Neuronal stem cell (in vitro differentiated cells): Measurements from ENCODE around the gene SELENOP.

Experiments used
- DNase-seq: peaks from one replicate; pipeline ENCODE4 v3.0.0-alpha.2; 2013; ENCODE audit warnings: low spot score
- H2AFZ ChIP-seq: one replicate; pipeline ENCODE4 v1.6.1; 2013; ENCODE audit warnings: mild to moderate bottlenecking, low read length, inconsistent platforms
- H2AK5ac ChIP-seq: 2 replicates; pipeline ENCODE4 v1.6.1; 2013; ENCODE audit warnings: low read depth, mild to moderate bottlenecking, inconsistent platforms, low read length, moderate library complexity, mixed read lengths
- H2BK120ac ChIP-seq: 2 replicates; pipeline ENCODE4 v1.6.1; 2013; ENCODE audit warnings: low read depth, mild to moderate bottlenecking, inconsistent platforms, low read length, moderate library complexity, mixed read lengths
- H2BK12ac ChIP-seq: one replicate; pipeline ENCODE4 v1.6.1; 2013; ENCODE audit warnings: low read length, inconsistent platforms
- H2BK15ac ChIP-seq: 2 replicates; pipeline ENCODE4 v1.6.1; 2013; ENCODE audit warnings: mild to moderate bottlenecking, low read length, inconsistent platforms, mixed read lengths
- H2BK5ac ChIP-seq: one replicate; pipeline ENCODE4 v1.6.1; 2013; ENCODE audit warnings: inconsistent platforms, mild to moderate bottlenecking, low read length, moderate library complexity
- H3K14ac ChIP-seq: one replicate; pipeline ENCODE4 v1.6.1; 2013; ENCODE audit warnings: low read length, inconsistent platforms
- H3K18ac ChIP-seq: 2 replicates; pipeline ENCODE4 v1.6.1; 2013; ENCODE audit warnings: low read length, inconsistent platforms
- H3K23ac ChIP-seq: 2 replicates; pipeline ENCODE4 v1.6.1; 2013; ENCODE audit warnings: low read depth, mild to moderate bottlenecking, mixed read lengths, low read length, inconsistent platforms; ENCODE audit not compliant: poor library complexity
- H3K27ac ChIP-seq: replicated peaks from 3 replicates; pipeline ENCODE4 v1.5.1; 2013; ENCODE audit warnings: low read length, inconsistent platforms
- H3K27me3 ChIP-seq, 3 experiments: 2 replicates each; pipeline ENCODE4 v1.6.1; 2013; ENCODE audit warnings: low read length in 3 of 3, mild to moderate bottlenecking in 2 of 3, inconsistent platforms in 1 of 3, low read depth in 1 of 3, mixed read lengths in 1 of 3, moderate library complexity in 1 of 3; ENCODE audit not compliant: control insufficient read depth in 3 of 3, insufficient read depth in 3 of 3
- H3K36me3 ChIP-seq, 2 donors: replicated peaks in 1 of 2; 2 replicates each; pipeline ENCODE4 v1.6.1; 2013; ENCODE audit warnings: low read length in 2 of 2; ENCODE audit not compliant: control insufficient read depth in 2 of 2, insufficient read depth in 2 of 2
- H3K4ac ChIP-seq: 2 replicates; pipeline ENCODE4 v1.6.1; 2013; ENCODE audit warnings: inconsistent platforms, mild to moderate bottlenecking, low read length, moderate library complexity
- H3K4me1 ChIP-seq, 2 donors: 1 replicate in 1 of 2; 2 replicates in 1 of 2; pipeline ENCODE4 v1.6.1; 2013; ENCODE audit warnings: low read length in 2 of 2, low read depth in 1 of 2; ENCODE audit not compliant: control insufficient read depth in 2 of 2, insufficient read depth in 1 of 2
- H3K4me2 ChIP-seq: one replicate; pipeline ENCODE4 v1.6.1; 2013; ENCODE audit warnings: mild to moderate bottlenecking, low read length, inconsistent platforms; ENCODE audit not compliant: insufficient read depth, poor library complexity, severe bottlenecking
- H3K4me3 ChIP-seq, 2 donors: 2 replicates each; pipeline ENCODE4 v1.5.1; 2013; ENCODE audit warnings: low read length in 2 of 2, mild to moderate bottlenecking in 2 of 2, inconsistent platforms in 1 of 2, moderate library complexity in 1 of 2
- H3K79me1 ChIP-seq: one replicate; pipeline ENCODE4 v1.6.1; 2013; ENCODE audit warnings: low read depth, mild to moderate bottlenecking, inconsistent platforms, low read length, moderate library complexity
- H3K9ac ChIP-seq: one replicate; pipeline ENCODE4 v1.6.1; 2013; ENCODE audit warnings: mild to moderate bottlenecking, low read depth, low read length, inconsistent platforms; ENCODE audit not compliant: poor library complexity
- H3K9me3 ChIP-seq, 2 donors: replicated peaks in 1 of 2; 2 replicates each; pipeline versions ENCODE3 to v1.6.1; 2013; ENCODE audit warnings: low read length in 2 of 2, mild to moderate bottlenecking in 2 of 2, inconsistent platforms in 1 of 2, low read depth in 1 of 2, mixed read lengths in 1 of 2, moderate library complexity in 1 of 2; ENCODE audit not compliant: control insufficient read depth in 2 of 2, insufficient read depth in 1 of 2
- H4K8ac ChIP-seq: one replicate; pipeline ENCODE4 v1.6.1; 2013; ENCODE audit warnings: low read depth, mild to moderate bottlenecking, inconsistent platforms, low read length, moderate library complexity
- H4K91ac ChIP-seq: one replicate; pipeline ENCODE4 v1.6.1; 2013; ENCODE audit warnings: low read length, low read depth, mild to moderate bottlenecking, inconsistent platforms; ENCODE audit not compliant: poor library complexity
- WGBS, 2 donors: extraction: QIAGEN DNeasy Blood & Tissue Kit; methylation state at CpG; one replicate each; pipeline ENCODE4 v1.1.7; 2013; ENCODE audit warnings: missing lambda C conversion rate in 2 of 2, mixed read lengths in 1 of 2; ENCODE audit not compliant: insufficient read length in 2 of 2, insufficient replicate concordance in 1 of 2; ENCODE audit errors: extremely low coverage in 2 of 2; 5-methylcytosine and 5-hydroxymethylcytosine counted together

SELENOP gene

GRCh38 chr5:42842921-42843641, 31.4 kb upstream of the SELENOP start:
- DNase-seq: no peak
- no CpG with 5 or more reads among the region's 4 CpGs for WGBS, 2 donors
- no peak overlapping the region for H4K91ac ChIP-seq

DNA sequence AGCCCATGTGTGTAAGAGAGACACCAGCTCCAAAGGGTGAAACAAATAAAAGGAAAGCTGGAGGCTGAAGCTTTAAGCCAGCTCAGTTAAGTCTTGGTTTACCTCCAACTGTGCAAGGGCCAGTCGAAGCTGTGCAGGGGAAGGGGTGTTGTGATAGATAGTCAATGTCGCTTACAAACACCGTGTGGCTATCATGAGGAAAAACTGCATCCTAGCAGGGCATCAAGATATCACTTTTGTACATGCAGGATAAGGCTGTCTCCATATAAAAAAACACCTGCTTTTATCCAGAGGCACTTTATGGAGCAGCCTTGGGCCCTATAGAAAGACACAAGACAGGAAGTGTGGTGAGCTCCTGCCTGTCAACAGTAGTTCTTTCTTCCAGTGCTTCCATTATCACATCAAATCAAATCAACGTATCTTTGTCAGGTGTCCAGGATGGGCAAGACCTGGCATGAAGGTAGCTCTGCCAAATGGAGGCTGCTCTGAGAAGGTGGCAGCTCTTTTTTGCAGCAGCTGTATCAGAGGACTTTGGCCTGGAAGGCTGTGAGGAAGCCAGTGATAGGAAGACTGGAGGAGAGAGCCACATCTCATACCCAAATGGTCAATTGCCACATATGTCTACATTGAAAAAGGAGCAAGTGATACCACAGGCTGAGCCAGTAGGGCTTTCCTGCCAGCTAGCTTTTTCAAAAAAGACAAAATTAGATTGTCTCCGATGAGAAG, 29.3 kb upstream of the SELENOP start:
- Histone ChIP-seq H2BK12ac (no peak overlapping the region), H2BK120ac (no peak overlapping the region), H3K27me3 (no peaks in the 10 kb centered on the region), H3K4me3 (no peak overlapping the region), H3K4me1 (no peaks in the 10 kb centered on the region), H3K9me3 (peaks cover 0 to 2% of the 10 kb centered on the region in 2 donors), H3K36me3 (no peaks in the 10 kb centered on the region), H3K9ac (no peak overlapping the region), H3K18ac (no peak overlapping the region), H2BK15ac (no peak overlapping the region), H3K23ac (no peak overlapping the region), H3K79me1 (no peaks in the 10 kb centered on the region), H2BK5ac (no peak overlapping the region), H3K4ac (no peak overlapping the region), H4K91ac (no peak overlapping the region), H3K14ac (no peak overlapping the region), H2AFZ (no peak overlapping the region), H3K4me2 (no peak overlapping the region), H2AK5ac (no peak overlapping the region), H3K27ac (no peak overlapping the region), H4K8ac (no peak overlapping the region)
- no CpG with 5 or more reads among the region's 5 CpGs for WGBS, 2 donors
- no peak for DNase-seq

More at GRCh38 chr5:42842921-42843641, 31.4 kb upstream of the SELENOP start:
- H3K4me1 ChIP-seq: no peaks in the 10 kb centered on the region
- no peak overlapping the region for H3K4ac ChIP-seq
- H2AFZ ChIP-seq: no peak overlapping the region
- no peak overlapping the region for H3K23ac ChIP-seq
- H3K9ac ChIP-seq: no peak overlapping the region
- no peak overlapping the region for H3K27ac ChIP-seq
- no peaks in the 10 kb centered on the region for H3K79me1 ChIP-seq
- no peak overlapping the region for H3K4me2 ChIP-seq
- no peak overlapping the region for H2BK120ac ChIP-seq
- no peak overlapping the region for H3K4me3 ChIP-seq
- H3K27me3 ChIP-seq: no peaks in the 10 kb centered on the region
- no peak overlapping the region for H2BK15ac ChIP-seq
- H2BK12ac ChIP-seq: no peak overlapping the region
- no peak overlapping the region for H4K8ac ChIP-seq
- no peak overlapping the region for H2AK5ac ChIP-seq
- H3K36me3 ChIP-seq: no peaks in the 10 kb centered on the region
- H3K9me3 ChIP-seq: no peaks in the 10 kb centered on the region
- no peak overlapping the region for H3K18ac ChIP-seq
- no peak overlapping the region for H3K14ac ChIP-seq
- no peak overlapping the region for H2BK5ac ChIP-seq

GRCh38 chr5:42840269-42840668, 28.6 kb upstream of the SELENOP start:
- Histone ChIP-seq H3K4me2 (no peak overlapping the region), H3K36me3 (no peaks in the 10 kb centered on the region), H3K4ac (no peak overlapping the region), H2AK5ac (no peak overlapping the region), H3K18ac (no peak overlapping the region), H4K91ac (no peak overlapping the region), H3K27ac (no peak overlapping the region), H3K9ac (no peak overlapping the region), H2BK120ac (no peak overlapping the region), H2BK12ac (no peak overlapping the region), H3K14ac (no peak overlapping the region), H2AFZ (no peak overlapping the region), H3K4me3 (no peak overlapping the region), H2BK15ac (no peak overlapping the region), H4K8ac (no peak overlapping the region), H3K4me1 (no peaks in the 10 kb centered on the region), H3K23ac (no peak overlapping the region), H2BK5ac (no peak overlapping the region), H3K27me3 (no peaks in the 10 kb centered on the region), H3K9me3 (peaks cover 0 to 2% of the 10 kb centered on the region in 2 donors), H3K79me1 (no peaks in the 10 kb centered on the region)
- DNase-seq: no peak
- no CpG with 5 or more reads among the region's 6 CpGs for WGBS, 2 donors

GRCh38 chr5:42839196-42839595, 27.5 kb upstream of the SELENOP start:
- no peak overlapping the region for H4K8ac ChIP-seq
- H3K9me3 ChIP-seq: peaks cover 0 to 2% of the 10 kb centered on the region in 2 donors
- no peak overlapping the region for H3K4ac ChIP-seq
- H3K27me3 ChIP-seq: no peaks in the 10 kb centered on the region
- H2BK5ac ChIP-seq: no peak overlapping the region
- H3K27ac ChIP-seq: no peak overlapping the region
- no peak overlapping the region for H2AFZ ChIP-seq
- no peaks in the 10 kb centered on the region for H3K36me3 ChIP-seq
- H3K23ac ChIP-seq: no peak overlapping the region
- H3K4me3 ChIP-seq: no peak overlapping the region
- no peak for DNase-seq
- no peak overlapping the region for H2BK120ac ChIP-seq
- H3K18ac ChIP-seq: no peak overlapping the region
- no peak overlapping the region for H3K9ac ChIP-seq
- WGBS, 2 donors: 100% methylated on average over 1 of the region's 3 CpGs; no CpG with 5 or more reads in 1 of the 2 donors
- H2AK5ac ChIP-seq: no peak overlapping the region
- no peak overlapping the region for H2BK12ac ChIP-seq
- H2BK15ac ChIP-seq: no peak overlapping the region
- H3K14ac ChIP-seq: no peak overlapping the region
- H4K91ac ChIP-seq: no peak overlapping the region
- no peaks in the 10 kb centered on the region for H3K4me1 ChIP-seq
- H3K79me1 ChIP-seq: no peaks in the 10 kb centered on the region
- no peak overlapping the region for H3K4me2 ChIP-seq
